GM06990 (cell line): ENCODE results near the gene PRR18.

Experiments used
- DNase-seq: peaks from one replicate; pipeline ENCODE4 v3.0.0-alpha.2; 2011; ENCODE audit not compliant: insufficient read length; ENCODE audit errors: extremely low read depth
- H3K27me3 ChIP-seq: replicated peaks from 2 replicates; pipeline ENCODE4 v1.6.0; 2011; ENCODE audit warnings: low read length; ENCODE audit not compliant: control insufficient read depth, insufficient read depth
- H3K36me3 ChIP-seq: 2 replicates; pipeline ENCODE4 v1.5.1; 2011; ENCODE audit warnings: low read length; ENCODE audit not compliant: control insufficient read depth, insufficient read depth
- H3K4me3 ChIP-seq: replicated peaks from 2 replicates; pipeline ENCODE4 v1.5.1; 2011; ENCODE audit warnings: low read depth, mild to moderate bottlenecking, control low read depth, low read length
- TF ChIP-seq, protein P1 (sequence below): IDR thresholded peaks from 2 replicates; pipeline ENCODE4 v1.5.1; 2011; ENCODE audit warnings: low read length, control low read depth, mild to moderate bottlenecking, inconsistent platforms; ENCODE audit not compliant: insufficient read depth, poor library complexity, severe bottlenecking

PRR18 gene

DNA sequence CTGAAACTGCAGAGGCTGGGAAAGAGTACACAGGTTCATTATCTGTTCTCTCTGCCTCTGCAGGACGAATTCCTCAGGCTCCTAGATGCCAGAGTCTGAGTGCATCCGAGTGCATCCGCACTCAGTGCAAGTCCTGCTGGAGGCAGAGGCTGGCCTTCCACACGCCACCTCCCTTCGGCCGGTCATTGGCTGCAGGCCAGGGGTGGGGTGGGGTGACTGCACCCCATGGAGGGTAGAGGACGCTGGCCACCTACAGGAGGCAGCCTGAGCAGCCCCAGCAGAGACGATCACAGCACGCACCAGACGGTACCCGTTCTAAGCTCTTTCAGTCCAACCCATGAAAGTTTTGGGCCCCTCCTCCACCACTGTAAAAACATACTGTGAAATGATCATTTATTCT lies 22.4 kb upstream of the PRR18 start:
- TF ChIP-seq, protein P1, sequence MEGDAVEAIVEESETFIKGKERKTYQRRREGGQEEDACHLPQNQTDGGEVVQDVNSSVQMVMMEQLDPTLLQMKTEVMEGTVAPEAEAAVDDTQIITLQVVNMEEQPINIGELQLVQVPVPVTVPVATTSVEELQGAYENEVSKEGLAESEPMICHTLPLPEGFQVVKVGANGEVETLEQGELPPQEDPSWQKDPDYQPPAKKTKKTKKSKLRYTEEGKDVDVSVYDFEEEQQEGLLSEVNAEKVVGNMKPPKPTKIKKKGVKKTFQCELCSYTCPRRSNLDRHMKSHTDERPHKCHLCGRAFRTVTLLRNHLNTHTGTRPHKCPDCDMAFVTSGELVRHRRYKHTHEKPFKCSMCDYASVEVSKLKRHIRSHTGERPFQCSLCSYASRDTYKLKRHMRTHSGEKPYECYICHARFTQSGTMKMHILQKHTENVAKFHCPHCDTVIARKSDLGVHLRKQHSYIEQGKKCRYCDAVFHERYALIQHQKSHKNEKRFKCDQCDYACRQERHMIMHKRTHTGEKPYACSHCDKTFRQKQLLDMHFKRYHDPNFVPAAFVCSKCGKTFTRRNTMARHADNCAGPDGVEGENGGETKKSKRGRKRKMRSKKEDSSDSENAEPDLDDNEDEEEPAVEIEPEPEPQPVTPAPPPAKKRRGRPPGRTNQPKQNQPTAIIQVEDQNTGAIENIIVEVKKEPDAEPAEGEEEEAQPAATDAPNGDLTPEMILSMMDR = peak; percentile 8
- no peak for DNase-seq
- Histone ChIP-seq H3K27me3 (no peaks in the 10 kb centered on the region), H3K36me3 (peaks cover 25% of the 10 kb centered on the region), H3K4me3 (no peak overlapping the region)

DNA sequence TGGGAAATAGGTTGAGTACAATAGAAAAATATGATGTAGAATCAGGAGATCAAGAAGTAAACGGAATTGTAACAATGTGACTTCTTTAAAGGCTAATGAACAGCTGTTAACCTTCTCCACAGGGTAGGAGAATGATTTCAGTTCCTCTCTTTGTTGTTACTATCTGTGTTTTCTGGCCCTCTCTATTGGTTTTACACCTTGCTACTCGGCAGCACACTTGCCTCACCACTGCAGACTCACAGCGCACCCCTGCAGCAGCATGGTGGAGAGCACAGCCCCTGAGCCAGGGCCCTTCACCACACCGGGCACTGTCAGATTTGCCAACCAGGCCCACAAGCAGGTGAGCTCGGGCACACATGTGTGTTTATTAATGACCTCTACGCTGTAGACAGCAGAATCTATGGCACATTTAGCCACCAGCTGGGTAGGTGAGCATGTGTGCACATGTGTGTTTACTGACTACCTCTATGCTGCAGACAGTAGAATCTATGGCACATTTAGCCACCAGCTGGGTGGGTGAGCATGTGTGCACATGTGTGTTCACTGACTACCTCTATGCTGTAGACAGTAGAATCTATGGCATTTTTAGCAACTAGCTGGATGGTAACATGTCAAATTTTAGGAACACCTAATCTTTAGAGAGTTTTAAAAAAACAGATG lies 17.3 kb upstream of the PRR18 start:
- Histone ChIP-seq H3K4me3 (no peak overlapping the region), H3K36me3 (peaks cover 27% of the 10 kb centered on the region), H3K27me3 (no peaks in the 10 kb centered on the region)
- peak; percentile 41 for DNase-seq
- TF ChIP-seq, protein P1 = no peak

DNA sequence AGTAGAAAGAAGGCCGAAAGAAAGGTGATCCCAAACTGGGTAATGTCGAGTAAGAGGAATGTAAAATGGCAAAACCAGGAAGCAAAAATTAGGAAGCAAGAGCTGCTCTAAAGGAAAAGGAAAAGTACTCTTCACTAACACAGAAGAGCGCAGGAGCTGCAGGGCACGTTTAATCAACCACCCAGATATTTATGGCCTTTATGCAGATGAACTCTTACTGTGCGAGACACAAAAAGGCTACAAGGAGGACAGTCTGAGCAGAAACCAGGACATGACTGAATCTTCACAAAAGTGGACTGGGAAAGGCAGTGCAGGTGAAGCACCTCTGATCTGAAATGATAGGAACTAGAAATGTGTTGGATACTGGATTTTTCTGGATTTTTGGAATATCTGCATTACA lies 15.2 kb upstream of the PRR18 start:
- TF ChIP-seq, protein P1 = no peak
- peaks cover 26% of the 10 kb centered on the region for H3K36me3 ChIP-seq
- no peaks in the 10 kb centered on the region for H3K27me3 ChIP-seq
- no peak for DNase-seq
- H3K4me3 ChIP-seq = no peak overlapping the region

DNA sequence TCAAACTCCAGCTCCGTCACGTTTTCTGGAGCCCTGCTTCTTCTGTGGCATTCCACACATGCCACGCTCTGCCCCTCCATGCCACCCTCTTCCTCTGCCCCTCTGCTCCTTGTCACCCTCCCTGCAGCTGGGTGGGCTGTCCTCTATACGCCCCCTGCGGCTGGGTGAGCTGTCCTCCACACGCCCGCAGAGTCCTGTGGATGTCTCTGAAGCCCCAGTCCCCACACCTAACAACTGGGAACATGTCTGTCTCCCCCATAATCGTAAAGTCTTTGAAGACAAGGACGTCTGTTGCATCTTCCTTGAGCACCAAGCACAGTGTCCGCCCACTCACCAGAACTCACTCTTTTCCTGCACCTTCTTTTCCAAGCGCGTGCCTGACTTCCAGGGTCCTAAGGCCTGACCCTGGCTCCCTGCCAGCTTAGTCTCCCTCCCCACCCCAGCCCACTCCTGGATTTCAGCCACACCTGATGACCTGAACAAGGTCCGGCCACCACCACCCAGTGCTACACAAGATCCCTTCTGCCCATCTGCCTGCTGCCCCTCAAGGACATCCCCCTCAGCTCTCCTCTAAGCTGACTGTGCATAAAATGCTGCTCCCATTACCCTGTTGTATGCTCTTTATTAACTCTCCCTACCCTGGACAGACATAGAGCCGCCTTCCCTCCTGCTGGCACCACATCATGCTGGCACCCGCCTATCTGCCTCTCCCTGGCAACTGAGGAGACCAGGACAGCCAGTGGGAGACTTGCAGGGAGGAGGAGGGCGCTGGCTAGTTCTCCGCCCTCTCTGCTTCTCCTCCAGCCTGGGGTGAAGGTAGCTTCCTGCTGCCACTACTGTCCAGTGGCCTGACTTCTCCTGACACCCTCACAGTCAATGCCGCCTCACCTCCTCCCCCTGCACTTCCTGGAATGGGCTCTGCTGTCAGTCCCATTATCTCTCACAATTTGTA lies 10.7 kb upstream of the PRR18 start:
- Histone ChIP-seq H3K27me3 (no peaks in the 10 kb centered on the region), H3K4me3 (no peak overlapping the region), H3K36me3 (peaks cover 13% of the 10 kb centered on the region)
- TF ChIP-seq, protein P1 = no peak
- no peak for DNase-seq

DNA sequence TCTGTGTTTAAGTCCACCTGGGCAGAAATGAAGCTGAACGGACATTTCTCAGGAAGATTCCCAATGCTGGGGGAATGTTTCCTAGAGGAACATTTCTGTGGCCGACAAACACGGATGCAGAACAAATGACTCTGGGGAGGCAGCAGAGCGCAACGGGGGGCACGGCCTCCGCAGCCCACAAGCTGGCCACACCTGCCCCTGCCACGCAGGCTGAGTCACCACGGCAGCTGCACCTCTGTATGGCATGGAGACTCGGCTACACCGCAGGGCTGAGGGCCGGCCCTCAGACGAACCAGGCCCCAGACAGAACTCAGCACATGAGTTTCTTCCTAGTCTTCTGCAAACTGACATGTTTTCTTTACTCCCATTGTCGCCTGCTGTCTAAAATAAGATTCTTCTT lies 10.0 kb upstream of the PRR18 start:
- H3K36me3 ChIP-seq = peaks cover 9% of the 10 kb centered on the region
- H3K27me3 ChIP-seq = no peaks in the 10 kb centered on the region
- no peak for DNase-seq
- TF ChIP-seq, protein P1 = no peak
- no peak overlapping the region for H3K4me3 ChIP-seq
